Loucy (cell line): ENCODE data around the gene CD44.

Experiments used
- EZH2phosphoT487 ChIP-seq: fragments of 200-600 bp; IDR thresholded peaks from 2 replicates; pipeline ENCODE4 v1.6.1; 2018; ENCODE audit warnings: antibody characterized with exemption, mild to moderate bottlenecking, moderate library complexity, borderline replicate concordance
- TF ChIP-seq, protein P1 (sequence below): fragments of 200-600 bp; sonication (generic); conservative IDR thresholded peaks from 2 replicates; pipeline ENCODE4 v1.5.1; 2014; ENCODE audit warnings: mild to moderate bottlenecking, antibody characterized with exemption, low read length

DNA sequence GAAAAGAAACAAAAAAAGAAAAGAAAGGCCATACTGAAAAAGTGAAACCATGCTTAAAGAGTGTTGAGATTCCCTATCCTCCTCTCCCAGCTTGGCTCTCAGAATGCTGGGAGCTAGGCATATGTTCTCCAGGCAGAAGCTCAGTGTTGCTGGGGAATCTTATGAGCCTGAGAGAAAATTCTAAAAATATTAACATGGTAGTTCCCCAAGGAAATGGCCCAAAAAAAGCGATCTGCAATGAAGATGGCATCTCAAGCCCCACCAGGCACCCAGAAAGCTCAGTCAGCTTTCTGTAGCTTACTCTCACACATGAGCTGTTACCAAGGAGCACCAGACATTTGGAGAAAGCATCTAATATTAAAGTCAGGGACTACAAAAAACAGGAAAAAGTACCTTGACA, 94.5 kb downstream of the CD44 start:
- TF ChIP-seq, protein P1, sequence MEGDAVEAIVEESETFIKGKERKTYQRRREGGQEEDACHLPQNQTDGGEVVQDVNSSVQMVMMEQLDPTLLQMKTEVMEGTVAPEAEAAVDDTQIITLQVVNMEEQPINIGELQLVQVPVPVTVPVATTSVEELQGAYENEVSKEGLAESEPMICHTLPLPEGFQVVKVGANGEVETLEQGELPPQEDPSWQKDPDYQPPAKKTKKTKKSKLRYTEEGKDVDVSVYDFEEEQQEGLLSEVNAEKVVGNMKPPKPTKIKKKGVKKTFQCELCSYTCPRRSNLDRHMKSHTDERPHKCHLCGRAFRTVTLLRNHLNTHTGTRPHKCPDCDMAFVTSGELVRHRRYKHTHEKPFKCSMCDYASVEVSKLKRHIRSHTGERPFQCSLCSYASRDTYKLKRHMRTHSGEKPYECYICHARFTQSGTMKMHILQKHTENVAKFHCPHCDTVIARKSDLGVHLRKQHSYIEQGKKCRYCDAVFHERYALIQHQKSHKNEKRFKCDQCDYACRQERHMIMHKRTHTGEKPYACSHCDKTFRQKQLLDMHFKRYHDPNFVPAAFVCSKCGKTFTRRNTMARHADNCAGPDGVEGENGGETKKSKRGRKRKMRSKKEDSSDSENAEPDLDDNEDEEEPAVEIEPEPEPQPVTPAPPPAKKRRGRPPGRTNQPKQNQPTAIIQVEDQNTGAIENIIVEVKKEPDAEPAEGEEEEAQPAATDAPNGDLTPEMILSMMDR = no peak
- no peak for TF ChIP-seq EZH2phosphoT487
